HG03175 (cell line): ENCODE data around the gene GID8.

ENCODE experiments used
- ATAC-seq: cut with Tn5 transposase; IDR thresholded peaks from one replicate; pipeline ENCODE4 v1.9.1; 2021; ENCODE audit warnings: mild to moderate bottlenecking, moderate library complexity; ENCODE audit not compliant: unreplicated experiment

GID8 gene

GRCh38 chr20:62982124-62983075 lies 44.5 kb downstream of the GID8 start:
- ATAC-seq = no peak

GRCh38 chr20:62983210-62983609 lies 45.3 kb downstream of the GID8 start:
- ATAC-seq = no peak

- ATAC-seq = no peak
Observed at GRCh38 chr20:62984666-62985443, 46.9 kb downstream of the GID8 start.

- ATAC-seq = no peak
Observed at GRCh38 chr20:62985444-62985778, 47.5 kb downstream of the GID8 start.

- no peak for ATAC-seq
Observed at GRCh38 chr20:62986257-62986800, 48.4 kb downstream of the GID8 start.

GRCh38 chr20:62987114-62987513 lies 49.2 kb downstream of the GID8 start:
- ATAC-seq = no peak

GRCh38 chr20:62989201-62989601 lies 51.3 kb downstream of the GID8 start:
- no peak for ATAC-seq

- no peak for ATAC-seq
Observed at GRCh38 chr20:62990306-62990825, 52.4 kb downstream of the GID8 start.

- no peak for ATAC-seq
Observed at GRCh38 chr20:62991196-62991807, 53.4 kb downstream of the GID8 start.

- no peak for ATAC-seq
Observed at GRCh38 chr20:62991863-62992262, 53.9 kb downstream of the GID8 start.

- no peak for ATAC-seq
Observed at GRCh38 chr20:62993856-62994494, 56.0 kb downstream of the GID8 start.

GRCh38 chr20:62994869-62995281 lies 56.9 kb downstream of the GID8 start:
- ATAC-seq = no peak

- ATAC-seq = no peak
Observed at GRCh38 chr20:62995481-62995880, 57.5 kb downstream of the GID8 start.

GRCh38 chr20:62995898-62996595 lies 58.1 kb downstream of the GID8 start:
- ATAC-seq = no peak

GRCh38 chr20:62996596-62996982 lies 58.6 kb downstream of the GID8 start:
- no peak for ATAC-seq

- no peak for ATAC-seq
Observed at GRCh38 chr20:62997417-62998035, 59.6 kb downstream of the GID8 start.
